Tibial artery (tissue), 4 donors: Measurements from ENCODE around the gene KCTD6.

Experiments
- DNase-seq, 2 donors: peaks; one replicate each; pipeline ENCODE4 v3.0.0-alpha.2; 2019
- H3K27ac ChIP-seq, 2 donors: fragments of 200-600 bp; sonication (generic) in 1 of 2; 1 replicate in 1 of 2; 2 replicates in 1 of 2; pipeline ENCODE4 v1.5.1; 2018 to 2019; ENCODE audit warnings: mild to moderate bottlenecking in 1 of 2
- H3K27me3 ChIP-seq, 2 donors: fragments of 200-600 bp; sonication (generic) in 1 of 2; one replicate each; pipeline versions ENCODE4 v1.5.1 to v1.6.0; 2016 to 2019
- H3K36me3 ChIP-seq, 3 donors: fragments of 200-600 bp; sonication (generic) in 2 of 3; one replicate each; pipeline ENCODE4 v1.5.1; 2016 to 2019; ENCODE audit warnings: mild to moderate bottlenecking in 2 of 3
- H3K4me1 ChIP-seq, 4 donors: fragments of 200-600 bp; sonication (generic) in 2 of 4; 1 replicate in 3 of 4; 2 replicates in 1 of 4; pipeline ENCODE4 v1.5.1; 2016 to 2019
- H3K4me3 ChIP-seq, 2 donors: fragments of 200-600 bp; sonication (generic) in 1 of 2; 1 replicate in 1 of 2; 2 replicates in 1 of 2; pipeline ENCODE4 v1.5.1; 2018 to 2019; ENCODE audit warnings: mild to moderate bottlenecking in 2 of 2
- H3K9me3 ChIP-seq, 3 donors: fragments of 200-600 bp; sonication (generic) in 1 of 3; one replicate each; pipeline ENCODE4 v1.5.1; 2016 to 2019
- intact Hi-C: fragments of 100-400 bp; cut with DNase I; formaldehyde crosslinking; loops from one replicate; pipeline ENCODE4 v1.15.0; 2023; ENCODE audit warnings: low total_unique reads
- TF ChIP-seq, protein P1 (sequence below), 2 experiments: fragments of 200-600 bp in 1 of 2; fragments of 450-650 bp in 1 of 2; IDR thresholded peaks; one replicate each; pipeline ENCODE4 v1.5.1; 2017 to 2019; ENCODE audit warnings: antibody characterized with exemption in 2 of 2, mild to moderate bottlenecking in 1 of 2, moderate library complexity in 1 of 2

KCTD6 gene

DNA sequence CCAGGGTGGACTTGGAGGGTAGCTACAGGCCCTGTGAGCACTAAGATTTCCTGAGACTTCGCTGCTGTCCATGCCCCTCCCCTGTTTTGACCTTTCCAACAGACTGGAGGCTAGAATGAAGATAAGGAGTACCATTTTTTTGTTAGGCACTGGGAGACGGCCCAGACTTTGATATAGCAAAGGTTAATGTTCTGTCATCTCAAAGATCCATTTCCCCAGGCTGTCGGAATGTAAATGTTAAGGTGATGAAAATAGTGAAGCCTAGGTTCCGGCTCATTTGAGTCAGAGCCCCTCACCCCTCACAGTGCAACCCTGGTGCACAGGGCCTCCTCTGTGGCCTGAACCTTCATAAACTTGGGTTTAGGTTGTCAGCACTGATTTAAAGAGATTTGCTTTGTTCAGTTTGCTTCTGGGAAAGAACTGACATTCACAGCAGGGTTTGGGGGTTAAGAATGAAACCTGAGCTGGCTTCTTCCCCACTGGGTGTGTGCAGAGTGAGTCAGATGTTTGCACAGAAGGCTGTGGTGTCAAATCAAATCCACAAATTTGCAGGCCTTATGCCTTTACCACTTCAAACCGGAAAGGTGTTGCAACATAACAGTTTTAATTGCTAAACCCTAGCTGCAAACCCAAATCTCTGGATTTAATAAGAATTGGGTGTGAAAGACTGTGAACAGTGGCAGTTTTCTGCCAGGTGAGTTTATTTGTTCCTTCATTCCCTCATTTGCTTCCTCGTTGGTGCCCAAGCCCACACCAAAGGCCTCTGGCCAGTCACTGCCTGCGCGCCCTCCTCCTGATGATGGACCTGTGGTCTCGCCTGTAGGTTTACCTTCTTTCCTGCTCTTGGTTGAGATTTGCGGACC lies 20.6 kb upstream of the KCTD6 start:
- H3K27me3 ChIP-seq, result no peaks in the 10 kb centered on the region
- DNase-seq, result no peak
- TF ChIP-seq, protein P1, sequence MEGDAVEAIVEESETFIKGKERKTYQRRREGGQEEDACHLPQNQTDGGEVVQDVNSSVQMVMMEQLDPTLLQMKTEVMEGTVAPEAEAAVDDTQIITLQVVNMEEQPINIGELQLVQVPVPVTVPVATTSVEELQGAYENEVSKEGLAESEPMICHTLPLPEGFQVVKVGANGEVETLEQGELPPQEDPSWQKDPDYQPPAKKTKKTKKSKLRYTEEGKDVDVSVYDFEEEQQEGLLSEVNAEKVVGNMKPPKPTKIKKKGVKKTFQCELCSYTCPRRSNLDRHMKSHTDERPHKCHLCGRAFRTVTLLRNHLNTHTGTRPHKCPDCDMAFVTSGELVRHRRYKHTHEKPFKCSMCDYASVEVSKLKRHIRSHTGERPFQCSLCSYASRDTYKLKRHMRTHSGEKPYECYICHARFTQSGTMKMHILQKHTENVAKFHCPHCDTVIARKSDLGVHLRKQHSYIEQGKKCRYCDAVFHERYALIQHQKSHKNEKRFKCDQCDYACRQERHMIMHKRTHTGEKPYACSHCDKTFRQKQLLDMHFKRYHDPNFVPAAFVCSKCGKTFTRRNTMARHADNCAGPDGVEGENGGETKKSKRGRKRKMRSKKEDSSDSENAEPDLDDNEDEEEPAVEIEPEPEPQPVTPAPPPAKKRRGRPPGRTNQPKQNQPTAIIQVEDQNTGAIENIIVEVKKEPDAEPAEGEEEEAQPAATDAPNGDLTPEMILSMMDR (IDR thresholded peaks at IDR 0.05), result no peak
- no peak overlapping the region for H3K4me3 ChIP-seq
- intact Hi-C loops, result no loop called here
- no peaks in the 10 kb centered on the region for H3K9me3 ChIP-seq
- no peaks in the 10 kb centered on the region for H3K4me1 ChIP-seq
- H3K27ac ChIP-seq, result no peak overlapping the region
- no peaks in the 10 kb centered on the region for H3K36me3 ChIP-seq

- Histone ChIP-seq H3K9me3 (no peaks in the 10 kb centered on the region), H3K36me3 (no peaks in the 10 kb centered on the region), H3K27ac (no peak overlapping the region), H3K27me3 (no peaks in the 10 kb centered on the region), H3K4me1 (no peaks in the 10 kb centered on the region), H3K4me3 (no peak overlapping the region)
- TF ChIP-seq, protein P1 (IDR thresholded peaks at IDR 0.05), result no peak
- DNase-seq, result no peak
- intact Hi-C loops, result no loop called here
Observed at GRCh38 chr3:58473275-58473674, 18.6 kb upstream of the KCTD6 start.

DNA sequence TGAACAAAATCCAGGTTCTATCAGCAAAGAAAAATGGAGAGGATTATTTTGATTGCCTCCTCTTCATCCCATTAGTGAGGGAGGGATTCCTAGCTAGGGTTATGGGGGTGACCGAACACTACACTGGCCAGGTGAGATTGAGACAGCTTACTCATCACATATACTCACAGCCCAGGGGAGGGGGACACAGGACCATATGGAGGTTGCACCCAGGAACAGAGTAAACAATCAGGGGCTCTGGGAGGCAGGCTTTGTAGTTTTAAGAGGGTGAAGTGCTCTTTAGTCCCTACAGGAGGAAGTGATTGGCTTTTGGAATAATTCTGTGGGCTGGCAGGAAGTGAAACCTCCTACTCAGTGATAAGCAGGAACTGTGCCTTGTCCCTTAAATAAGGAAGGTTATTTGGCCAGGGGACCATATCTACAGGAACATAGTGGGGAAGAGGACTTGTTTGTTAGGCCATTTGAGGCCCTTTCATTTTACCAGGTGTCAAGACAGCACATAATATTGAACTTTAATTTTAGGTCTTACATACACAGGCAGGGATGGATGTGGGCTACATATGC lies 17.5 kb upstream of the KCTD6 start:
- H3K9me3 ChIP-seq, result no peaks in the 10 kb centered on the region
- TF ChIP-seq, protein P1 (IDR thresholded peaks at IDR 0.05), result no peak
- H3K27ac ChIP-seq, result no peak overlapping the region
- H3K4me1 ChIP-seq, result no peaks in the 10 kb centered on the region
- intact Hi-C loops, result no loop called here
- no peak overlapping the region for H3K4me3 ChIP-seq
- no peaks in the 10 kb centered on the region for H3K27me3 ChIP-seq
- no peaks in the 10 kb centered on the region for H3K36me3 ChIP-seq
- DNase-seq, result no peak

GRCh38 chr3:58474967-58475578 lies 16.8 kb upstream of the KCTD6 start:
- Histone ChIP-seq H3K4me3 (no peak overlapping the region), H3K4me1 (no peaks in the 10 kb centered on the region), H3K27ac (no peak overlapping the region), H3K36me3 (no peaks in the 10 kb centered on the region), H3K27me3 (no peaks in the 10 kb centered on the region), H3K9me3 (no peaks in the 10 kb centered on the region)
- DNase-seq, result no peak
- intact Hi-C loops, result no loop called here
- TF ChIP-seq, protein P1 (IDR thresholded peaks at IDR 0.05), result no peak

DNA sequence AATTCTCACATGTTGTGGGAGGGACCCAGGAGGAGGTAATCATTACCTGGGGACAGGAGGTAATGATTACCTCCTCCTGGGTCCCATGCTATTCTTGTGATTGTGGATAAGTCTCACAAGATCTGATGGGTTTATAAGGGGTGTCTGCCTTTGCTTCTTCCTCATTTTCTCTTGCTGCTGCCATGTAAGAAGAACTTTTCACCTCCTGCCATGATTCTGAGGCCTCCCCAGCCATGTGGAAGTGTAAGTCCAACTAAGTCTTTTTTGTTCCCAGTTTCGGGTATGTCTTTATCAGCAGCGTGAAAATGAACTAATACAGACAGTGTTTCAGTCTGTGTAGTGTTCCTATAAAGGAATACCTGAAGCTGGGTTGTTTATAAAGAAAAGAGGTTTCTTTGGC lies 13.1 kb upstream of the KCTD6 start:
- Histone ChIP-seq H3K36me3 (no peaks in the 10 kb centered on the region), H3K27me3 (no peaks in the 10 kb centered on the region), H3K27ac (no peak overlapping the region), H3K4me1 (no peaks in the 10 kb centered on the region), H3K4me3 (no peak overlapping the region), H3K9me3 (no peaks in the 10 kb centered on the region)
- no peak for DNase-seq
- TF ChIP-seq, protein P1 (IDR thresholded peaks at IDR 0.05), result no peak
- intact Hi-C loops, result no loop called here
